Activated T-cell treated with anti-CD3 and anti-CD28 coated beads for 24 hours (primary cell): Measurements from ENCODE around the gene ARHGEF17.

Experiments
- DNase-seq: peaks from one replicate; pipeline ENCODE4 v3.0.0-alpha.2; 2020; ENCODE audit warnings: low read depth

Gene ARHGEF17

DNA sequence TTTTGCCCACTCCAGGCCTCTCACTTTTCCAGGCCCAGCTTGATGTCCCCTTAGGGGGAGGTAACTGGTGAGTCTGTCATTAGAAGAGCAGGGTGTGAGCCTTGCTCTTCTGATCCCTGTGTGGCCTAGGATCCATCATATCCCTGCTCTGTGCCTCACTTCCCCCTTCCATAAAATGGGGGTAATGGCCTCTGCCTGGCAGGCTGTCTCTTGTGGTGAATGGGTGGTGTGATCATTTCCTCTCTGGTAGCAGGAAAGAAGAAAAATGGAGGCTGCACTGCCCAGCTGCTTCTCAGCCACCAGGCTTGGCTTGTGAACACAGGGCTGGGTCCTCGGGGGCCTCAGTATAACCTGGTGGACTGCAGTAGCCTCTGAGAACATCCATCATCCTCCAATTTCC, 5.6 kb downstream of the ARHGEF17 start:
- no peak for DNase-seq

DNA sequence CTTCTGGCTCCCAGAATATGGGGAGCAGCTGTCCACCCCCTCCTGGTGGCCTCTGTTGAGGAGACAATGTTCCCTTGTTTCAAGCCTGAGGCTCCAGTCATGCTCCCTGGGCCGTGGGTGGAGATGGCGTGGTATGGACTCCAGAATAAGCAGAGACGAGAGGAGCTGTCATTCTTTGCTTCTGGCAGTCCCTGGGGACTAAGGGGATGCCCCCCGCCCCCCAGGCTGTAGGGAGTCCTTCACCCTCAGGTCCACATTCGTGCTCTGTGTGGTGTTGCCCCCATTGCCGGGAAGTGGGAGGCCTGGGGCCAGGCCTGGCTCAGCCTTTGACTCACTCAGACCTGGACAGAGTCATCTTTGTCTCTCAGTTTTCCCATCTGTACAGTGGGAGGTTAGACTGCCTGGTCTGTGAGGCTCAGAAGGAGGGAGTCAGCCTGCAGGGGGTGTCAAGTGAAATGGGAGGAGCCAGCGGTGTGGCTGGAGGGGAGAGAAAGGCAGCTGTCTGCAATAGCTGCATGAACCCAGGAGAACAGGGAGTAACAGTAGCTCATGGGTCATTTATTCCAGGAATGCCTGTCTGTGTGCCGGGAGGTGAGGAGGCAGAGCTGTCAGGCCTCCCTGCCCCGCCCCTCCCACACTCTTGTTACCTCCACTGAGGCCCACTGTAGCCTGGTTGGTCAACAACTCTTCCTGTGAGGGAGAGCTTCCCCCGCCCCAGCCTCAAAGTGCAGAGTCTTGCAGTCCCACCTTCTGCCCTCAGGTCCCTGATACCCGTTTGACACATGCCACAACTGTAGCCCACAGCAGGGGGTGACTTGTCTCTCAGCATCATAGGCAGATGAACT, 6.3 kb downstream of the ARHGEF17 start:
- DNase-seq = no peak

DNA sequence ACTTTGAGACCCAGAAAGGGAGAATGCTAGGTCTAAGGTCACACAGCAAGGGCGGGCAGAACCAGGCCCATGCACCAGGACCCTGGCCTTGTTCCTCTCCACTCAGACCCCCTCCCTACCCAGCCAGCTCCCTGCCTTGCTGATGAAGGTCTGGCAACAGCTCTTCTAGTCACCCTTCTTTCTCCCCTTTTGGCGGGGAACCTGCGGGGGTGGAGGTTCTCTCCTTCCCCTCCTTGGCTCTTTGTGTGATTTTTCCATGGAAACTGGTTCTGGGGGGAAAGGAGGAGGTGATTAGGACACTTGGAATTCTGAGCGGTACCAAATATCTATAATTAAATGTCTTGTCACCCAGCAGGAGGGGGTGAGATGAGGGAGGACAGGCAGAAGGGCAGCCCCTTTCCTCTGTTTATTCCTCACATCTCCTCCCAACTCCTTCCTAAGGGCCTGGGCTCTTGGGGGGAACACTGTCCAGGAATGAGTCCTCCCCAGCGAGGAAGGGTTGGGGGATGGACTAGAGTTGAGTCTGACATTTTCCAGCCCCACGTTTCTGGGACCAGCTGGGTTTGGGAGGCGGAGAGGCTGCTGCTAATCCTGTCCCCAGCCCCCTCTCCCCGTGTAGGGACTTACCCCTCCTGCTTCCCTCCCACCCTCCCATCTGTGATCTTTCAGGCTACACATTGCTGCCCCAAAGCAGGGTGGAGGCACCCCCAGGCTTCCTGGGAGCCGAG, 7.4 kb downstream of the ARHGEF17 start:
- DNase-seq = no peak

DNA sequence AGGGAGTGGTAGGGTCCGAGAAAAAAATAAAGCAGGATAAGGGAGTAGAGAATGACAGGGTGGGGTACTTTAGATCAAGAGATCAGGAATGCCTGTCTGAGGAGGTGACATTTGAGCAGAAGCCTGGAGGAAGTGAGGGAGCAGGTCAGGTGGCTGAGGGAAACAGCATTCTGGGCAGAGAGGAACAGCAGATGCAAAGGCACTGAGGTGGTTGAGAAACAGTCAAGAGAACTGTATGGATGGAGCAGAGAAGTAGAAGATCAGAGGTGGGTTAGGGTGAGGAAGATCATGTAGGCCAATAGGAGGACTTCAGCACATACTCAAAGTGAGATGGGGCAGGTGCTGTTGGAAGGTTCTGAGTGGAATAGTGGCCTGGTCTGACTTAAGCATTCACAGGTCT, 8.3 kb downstream of the ARHGEF17 start:
- DNase-seq = no peak

DNA sequence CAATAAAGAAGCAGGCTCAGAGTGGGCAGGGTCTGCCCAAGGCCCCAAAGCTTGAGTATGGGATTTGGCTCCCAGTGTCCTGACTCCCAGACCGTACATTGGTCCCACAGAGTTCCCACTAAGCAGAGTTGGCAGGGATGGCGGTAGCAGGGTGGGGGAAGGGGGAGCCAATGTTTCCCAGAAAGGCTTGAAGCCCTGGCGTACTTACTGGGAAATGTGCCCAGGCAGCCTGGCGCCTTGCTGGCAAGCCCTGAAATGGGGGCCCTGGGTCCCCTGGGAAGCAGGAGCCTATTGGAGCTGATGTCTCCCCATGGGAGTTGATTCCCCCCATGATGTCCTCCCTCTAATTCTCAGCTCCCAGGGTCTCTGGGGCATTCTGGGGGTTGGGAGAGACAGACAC, 9.3 kb downstream of the ARHGEF17 start:
- DNase-seq = no peak

DNA sequence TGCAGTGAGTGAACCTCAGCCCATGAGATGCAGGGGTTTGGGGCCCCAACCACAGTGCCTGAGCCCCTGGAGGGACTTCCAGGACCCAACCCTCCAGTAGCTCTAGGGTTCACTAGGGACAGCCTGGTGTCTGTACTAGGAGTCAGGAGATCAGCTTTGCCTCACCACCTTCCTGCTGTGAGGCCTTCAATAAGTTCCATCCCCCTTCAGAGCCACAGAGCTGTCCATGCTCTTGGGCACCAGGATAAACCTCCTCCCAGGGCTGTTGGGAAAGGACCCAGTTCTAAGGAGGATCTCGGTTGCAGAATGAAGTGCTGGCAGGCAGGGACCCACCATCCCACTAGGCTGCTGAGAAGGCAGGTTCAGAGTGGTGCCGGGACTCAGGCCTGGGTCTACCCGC, 9.7 kb downstream of the ARHGEF17 start:
- DNase-seq = no peak

DNA sequence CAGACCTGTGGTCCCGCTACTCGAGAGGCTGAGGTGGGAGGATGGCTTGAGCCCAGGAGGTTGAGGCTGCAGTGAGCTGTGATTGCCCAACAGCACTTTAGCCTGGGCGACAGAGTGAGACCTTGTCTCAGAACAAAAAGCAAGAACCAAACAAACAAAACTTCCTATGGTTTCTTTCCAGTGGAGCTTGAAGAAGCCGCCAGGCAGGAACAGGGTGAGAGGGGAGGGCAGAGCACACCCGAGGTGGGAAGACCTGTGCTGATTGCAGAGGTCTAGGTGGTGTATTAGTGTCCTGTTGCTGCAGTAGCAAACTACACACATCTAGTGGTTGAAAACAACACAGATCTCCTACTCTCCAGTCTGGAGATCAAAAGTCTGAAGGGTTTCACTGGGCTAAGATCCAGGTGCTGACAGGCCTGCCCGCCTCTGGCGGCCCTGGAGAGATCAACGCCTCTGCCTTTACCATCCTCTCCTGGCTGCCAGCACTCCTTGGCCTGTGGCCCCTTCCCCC, 10.5 kb downstream of the ARHGEF17 start:
- DNase-seq = no peak

DNA sequence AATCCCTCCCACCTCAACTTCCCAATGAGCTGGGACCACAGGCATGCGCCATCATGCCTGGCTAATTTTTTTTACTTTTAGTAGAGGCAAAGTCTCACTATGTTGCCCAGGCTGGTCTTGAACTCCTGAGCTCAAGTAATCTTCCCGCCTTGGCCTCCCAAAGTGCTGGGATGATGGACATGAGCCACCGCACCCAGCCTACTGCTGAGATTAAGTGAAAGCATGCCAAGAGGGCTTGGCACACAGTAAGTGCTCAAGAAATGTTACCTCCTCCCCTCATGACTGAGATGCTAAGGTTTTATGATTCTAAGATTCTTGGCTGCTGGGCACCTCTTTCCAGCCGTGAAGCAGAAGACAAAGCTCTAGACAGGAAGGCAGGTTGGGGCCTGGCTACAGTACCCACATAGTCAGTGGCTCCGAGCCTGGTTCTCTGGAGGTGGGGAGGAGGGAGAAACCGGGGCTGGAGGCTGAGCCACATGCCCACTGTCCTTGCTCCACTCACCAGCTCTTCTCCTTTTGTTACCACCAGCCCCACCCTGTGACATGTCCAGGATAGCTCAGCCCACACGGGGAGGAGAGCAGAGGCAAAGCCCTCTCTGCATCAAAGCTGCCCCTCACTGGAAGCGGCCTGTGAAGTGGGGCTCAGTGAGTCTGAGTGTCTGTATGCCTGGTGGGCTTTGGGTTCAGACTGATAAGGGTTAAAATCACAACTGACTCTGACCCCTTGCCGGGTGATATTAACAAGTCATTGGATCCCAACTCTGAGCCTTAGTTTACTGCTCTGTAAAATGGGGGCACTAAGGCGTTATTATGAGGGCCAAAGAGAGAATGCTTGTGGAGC, 12.9 kb downstream of the ARHGEF17 start:
- DNase-seq = no peak

DNA sequence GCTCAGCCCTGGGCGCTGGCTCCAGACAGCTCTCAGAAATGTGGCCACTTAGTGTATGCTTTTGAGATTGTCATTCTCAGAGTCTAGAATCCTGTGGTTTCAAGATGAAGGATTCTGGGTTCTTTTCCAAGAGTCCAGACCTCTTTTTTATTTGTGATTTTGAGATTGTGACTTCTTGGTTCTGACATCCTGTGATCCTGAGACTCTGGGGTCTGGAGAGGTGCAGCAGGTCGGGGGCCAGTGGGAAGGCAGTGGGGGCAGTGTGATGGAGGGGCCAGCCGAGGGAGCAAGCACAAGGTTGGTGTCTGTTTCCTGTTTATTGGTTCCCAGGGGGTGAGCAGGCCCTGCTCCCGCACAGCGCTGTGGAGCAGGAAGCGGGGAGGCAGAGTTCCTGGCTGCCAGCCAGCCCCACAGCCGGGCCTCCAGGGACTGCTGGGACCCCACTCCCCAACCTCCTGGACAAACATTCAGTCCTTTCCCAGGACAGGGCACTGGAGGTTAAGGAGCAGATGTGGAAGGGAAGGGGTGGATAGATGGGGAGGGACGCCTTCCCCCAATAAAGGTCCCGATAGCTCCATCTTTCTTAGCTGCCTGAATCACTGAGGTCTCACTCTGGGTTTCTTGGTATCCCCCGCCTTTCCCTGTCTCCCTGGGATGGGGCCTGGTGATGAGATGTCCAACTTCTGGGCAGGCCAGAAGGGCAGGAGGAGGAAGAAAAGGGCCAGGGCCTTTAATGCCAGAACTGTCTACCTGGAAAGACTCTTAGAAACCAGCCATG, 13.7 kb downstream of the ARHGEF17 start:
- no peak for DNase-seq

DNA sequence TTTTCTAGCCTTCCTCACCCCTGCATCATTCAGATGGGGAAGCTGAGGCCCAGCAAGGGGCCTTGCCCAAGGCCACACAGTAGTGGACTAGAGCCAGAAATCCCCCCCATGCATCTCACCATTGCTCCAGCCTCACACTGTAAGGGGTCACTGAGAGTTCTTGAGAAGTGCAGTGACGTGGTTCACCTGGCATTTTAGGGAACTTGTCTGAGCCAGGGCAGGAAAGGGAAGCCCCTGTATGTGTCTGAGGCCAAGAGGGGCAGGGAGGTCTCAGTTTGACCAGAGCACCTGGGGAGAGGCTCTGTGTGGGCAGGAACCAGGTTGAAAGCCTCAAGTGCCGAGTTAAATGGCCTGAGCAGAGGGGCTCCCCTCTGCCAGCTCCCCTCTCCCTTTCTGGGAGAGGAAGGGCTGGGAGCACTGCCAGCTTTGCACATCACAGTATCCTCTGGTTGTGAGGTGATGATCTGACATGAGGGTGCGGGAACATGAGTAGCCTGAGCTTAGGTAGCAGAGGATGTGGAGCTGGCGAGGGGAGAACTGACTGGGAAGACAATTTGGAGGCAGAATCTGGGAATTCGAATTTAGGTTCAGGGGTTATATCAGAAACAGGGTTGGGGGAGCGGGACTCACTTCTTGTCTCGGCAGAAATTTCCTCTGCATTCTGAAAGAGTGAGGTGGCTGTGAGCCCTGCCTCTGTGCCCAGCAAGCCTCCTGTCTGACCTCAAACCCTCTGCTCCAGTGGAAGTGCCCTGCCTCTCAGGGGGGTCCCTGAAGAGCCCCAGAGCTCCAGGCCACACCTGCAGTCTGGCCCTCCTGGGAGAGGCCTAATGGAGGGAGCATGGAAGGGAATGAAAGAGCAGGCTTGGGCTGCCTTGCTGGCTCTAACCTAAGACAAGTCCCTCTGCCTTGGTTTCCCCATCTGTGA, 14.6 kb downstream of the ARHGEF17 start:
- no peak for DNase-seq

DNA sequence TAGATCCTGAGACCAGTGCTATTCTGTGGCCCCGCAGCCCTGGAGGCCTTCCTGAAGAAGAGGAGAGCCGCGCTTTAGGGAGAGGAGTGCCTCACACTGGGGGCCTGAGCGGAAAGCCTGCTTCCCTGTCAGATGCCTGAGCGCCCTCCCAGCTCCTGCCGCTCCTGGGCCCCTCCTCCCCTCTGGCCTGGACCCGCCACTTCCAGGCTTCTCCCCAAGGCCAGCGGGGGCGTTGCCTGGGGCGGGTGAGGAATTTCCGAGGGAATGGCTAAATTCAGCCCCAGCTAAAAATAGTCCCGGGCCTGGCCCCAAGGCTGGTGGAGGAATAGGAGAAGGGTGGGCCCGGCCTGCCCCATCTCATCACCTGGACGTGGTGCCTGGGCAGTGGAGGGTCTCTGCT, 15.4 kb downstream of the ARHGEF17 start:
- DNase-seq = no peak

DNA sequence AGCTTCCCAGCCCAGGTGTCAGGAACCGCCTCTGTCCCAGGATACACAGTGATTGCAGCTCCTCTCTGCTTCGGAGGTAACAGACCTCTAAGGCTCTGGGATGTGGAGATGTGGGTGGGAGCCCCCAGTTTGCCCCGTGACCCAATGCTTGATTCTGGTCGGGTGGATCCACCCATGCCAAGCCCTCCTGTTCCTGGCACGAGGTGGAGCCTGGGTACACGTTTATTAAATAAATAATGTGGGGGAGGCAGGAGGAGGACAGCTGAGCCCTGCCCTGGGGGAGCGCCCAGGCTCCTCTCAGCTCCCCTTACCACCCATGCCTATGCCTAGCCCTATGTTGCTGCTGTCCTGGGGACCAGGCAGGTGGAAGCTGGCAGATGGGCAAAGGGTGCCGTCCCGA, 16.0 kb downstream of the ARHGEF17 start:
- no peak for DNase-seq

DNA sequence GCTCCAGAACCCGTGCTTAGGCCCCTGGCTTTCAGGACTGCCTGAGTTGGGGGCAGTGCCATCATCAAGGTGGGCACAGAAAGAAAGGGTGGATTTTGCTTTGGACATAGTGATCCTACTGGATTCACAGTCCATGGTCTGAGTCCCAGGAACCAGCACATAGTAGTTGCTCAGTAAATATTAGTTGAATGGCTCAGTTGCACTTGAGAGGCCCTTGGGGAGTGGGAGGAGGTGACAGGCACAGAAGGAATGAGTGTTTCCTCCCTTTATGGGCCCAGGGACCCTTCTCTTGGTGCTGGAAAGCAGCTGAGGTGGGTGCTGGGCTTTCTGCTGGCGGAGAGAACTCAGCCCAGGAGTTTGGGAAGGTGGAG, 16.6 kb downstream of the ARHGEF17 start:
- no peak for DNase-seq

DNA sequence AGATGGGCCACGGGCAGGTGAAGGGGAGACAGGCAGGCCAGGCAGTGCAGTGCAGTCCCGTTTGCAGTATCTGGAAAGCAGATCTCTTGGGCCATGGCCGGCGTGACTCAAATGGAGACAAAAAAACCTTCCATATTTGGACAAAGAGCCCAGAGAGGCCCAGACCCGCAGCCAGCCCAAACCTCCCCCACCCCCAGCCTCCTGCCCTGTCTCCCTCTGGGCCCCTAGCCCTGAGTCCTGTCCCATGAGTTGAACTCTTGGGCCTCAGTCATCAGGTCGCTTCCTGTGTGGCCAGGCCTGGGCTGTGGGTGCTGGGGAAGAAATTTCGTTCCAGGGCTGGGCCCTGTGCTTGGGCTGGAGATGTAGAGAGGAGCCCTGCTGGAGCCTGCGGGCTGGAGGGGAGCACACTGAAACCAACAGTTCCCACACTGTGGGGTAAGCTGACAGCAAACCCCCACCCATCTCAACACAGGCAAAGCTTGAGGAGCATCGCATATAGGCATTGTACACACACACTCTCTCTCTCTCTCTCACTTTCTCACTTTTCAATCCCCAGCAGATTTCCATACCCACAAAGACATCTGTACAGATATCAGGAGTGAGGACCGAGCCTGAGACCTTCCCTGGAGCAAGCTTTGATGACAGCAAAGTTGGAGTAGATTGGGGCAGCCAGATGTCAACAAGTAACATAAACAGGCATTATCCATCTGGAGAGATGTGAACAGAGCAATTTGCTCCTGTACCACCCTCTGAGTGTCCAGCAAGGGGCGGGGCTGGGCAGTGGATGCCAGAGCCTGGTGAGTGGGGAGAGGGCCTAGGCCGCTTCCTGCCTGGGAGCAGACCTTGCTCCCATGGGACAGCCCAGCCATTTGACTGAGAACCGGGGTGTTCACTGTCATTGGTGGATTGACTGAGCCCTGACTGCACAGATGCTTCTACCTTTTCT, 17.2 kb downstream of the ARHGEF17 start:
- no peak for DNase-seq

DNA sequence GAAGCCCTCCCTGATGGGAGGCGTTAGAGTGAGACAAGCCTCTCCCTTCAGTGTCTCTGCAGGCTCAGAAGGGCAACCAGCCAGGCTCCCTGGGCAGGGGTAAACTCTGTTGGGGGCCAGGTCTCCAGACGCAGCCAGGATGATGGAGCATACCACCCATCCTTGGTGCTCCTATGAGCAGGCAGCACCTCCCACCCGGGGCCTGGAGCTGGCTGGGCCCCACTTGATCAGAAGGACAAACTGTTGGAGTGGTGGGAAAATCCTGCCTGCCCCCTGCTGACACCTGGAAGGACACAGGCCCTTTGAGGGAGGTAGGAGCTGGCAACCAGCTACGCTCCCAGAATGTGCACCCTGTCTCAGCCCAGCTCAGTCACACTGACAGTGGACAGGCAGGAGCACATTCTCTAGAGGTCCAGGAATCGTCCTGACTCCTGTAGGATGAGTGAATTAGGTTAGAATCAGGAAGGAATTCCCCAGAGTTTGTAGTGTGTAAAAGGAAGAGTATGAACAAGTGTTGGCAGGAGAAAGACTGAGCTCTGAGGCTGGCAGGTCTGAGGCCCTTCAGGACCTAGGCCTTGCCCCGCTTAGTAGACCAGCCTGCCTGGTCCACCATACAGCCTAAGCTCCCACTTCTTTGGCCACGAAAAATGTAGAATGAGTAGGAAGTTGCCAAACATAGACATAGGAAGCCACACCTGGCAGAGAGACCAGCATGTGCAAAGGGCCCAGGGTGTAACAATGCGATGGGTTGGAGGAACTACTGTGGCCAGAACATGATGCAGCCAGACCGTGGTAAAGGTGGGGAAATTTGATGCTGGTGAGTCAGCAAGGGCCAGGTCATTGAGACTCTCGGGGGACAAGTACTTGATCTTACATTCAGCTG, 19.1 kb downstream of the ARHGEF17 start:
- no peak for DNase-seq

DNA sequence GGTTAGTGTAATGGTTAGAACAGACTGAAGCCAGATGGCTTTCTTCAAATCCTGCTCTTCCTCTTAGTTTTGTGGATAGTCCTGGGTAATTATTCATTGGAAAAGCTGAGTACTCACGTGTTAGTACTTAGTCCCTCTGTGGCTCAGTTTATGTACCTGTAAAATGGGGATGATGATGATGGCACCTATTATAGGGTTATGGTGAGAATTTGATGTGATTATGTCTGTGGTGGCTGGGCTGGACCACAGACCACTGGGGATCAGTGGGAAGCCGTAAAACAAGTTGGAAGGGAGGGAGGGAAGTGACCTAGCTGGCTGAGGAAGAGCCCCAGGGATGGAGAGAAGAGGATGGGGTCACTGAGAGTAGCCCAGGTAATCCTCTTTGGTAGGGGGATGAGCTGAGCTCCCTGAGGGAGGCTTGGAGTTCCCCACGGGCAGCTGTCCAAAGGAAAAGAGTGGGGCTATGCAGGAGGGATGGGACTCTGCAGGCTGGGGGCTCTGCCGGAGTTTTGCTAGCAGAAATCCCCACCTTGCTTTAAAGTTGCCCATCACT, 19.8 kb downstream of the ARHGEF17 start:
- no peak for DNase-seq

DNA sequence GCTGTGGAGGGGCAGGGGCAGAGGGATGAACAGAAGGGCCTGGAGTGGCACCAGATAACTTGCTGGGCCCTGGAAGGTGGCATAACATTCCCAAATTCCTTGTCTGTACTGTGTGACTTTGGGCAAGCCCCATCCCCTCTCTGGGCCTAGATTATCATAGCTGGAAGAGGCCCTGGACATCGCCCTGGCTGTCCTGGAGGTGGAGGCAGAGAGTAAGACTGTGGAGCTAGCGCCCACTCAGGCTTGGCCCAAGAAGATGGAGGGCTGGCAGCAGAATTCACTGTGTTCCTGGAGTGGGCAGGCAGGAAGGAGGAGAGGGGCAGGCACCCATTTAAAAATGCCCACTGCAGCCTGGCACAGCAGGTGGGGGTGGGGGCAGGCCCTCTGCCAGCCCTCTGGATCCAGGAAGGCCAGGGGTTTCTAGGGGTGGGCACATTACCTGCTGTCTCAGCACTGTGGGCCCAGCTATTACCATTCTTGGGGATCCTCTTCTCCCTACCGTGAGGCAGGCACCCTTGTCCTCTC, 22.6 kb downstream of the ARHGEF17 start:
- DNase-seq = no peak
